ENCODE data around the gene ELK3. TPM values are rescaled to one million over a fixed set of nuclear protein-coding genes. Genes with fewer than 3 reads are reported as not detected.

Gene ELK3
- total RNA-seq, 2 donors from 2014 or later, result 10.7 to 23.1 TPM

Other genes with a start within 250 kb of the ELK3 start
- gene HAL, start 198.0 kb upstream of the ELK3 start, total RNA-seq, result 1 to 10 TPM in 1 of 2 donors, under 1 TPM in 1; 0.39 to 1.2 TPM
- gene LTA4H, start 158.8 kb upstream of the ELK3 start, total RNA-seq, result 100 to 1,000 TPM; 132 to 156 TPM
- gene CDK17, start 206.1 kb downstream of the ELK3 start, total RNA-seq, result 10 to 100 TPM; 43.5 to 51.0 TPM